ENCODE data around the gene MTHFD1L.
"Not testable (repeated sequence)": the region's sequence is repeated elsewhere in the genome, so short reads cannot be mapped to it uniquely, and the experiment has no call there.

The MTHFD1L gene

GRCh38 chr6:151042911-151043330 lies 177.4 kb downstream of the MTHFD1L start:
- DNase-seq (ENCODE audit: low spot score) = not testable (repeated sequence)

- DNase-seq (ENCODE audit: low spot score) = no peak
Observed at GRCh38 chr6:151043944-151044343, 178.4 kb downstream of the MTHFD1L start.

- no peak for DNase-seq (ENCODE audit: low spot score)
Observed at GRCh38 chr6:151044465-151045441, 179.3 kb downstream of the MTHFD1L start.

GRCh38 chr6:151045511-151046222 lies 180.2 kb downstream of the MTHFD1L start:
- DNase-seq (ENCODE audit: low spot score) = not testable (repeated sequence)

- peak; percentile 12 for DNase-seq (ENCODE audit: low spot score)
Observed at GRCh38 chr6:151051164-151051563, 185.7 kb downstream of the MTHFD1L start.

GRCh38 chr6:151052021-151052646 lies 186.6 kb downstream of the MTHFD1L start:
- no peak for DNase-seq (ENCODE audit: low spot score)

- peak; percentile 40 for DNase-seq (ENCODE audit: low spot score)
Observed at GRCh38 chr6:151054306-151054705, 188.8 kb downstream of the MTHFD1L start.

GRCh38 chr6:151056230-151056907 lies 190.9 kb downstream of the MTHFD1L start:
- peak; percentile 38 for DNase-seq (ENCODE audit: low spot score)

GRCh38 chr6:151057061-151057460 lies 191.6 kb downstream of the MTHFD1L start:
- no peak for DNase-seq (ENCODE audit: low spot score)

- DNase-seq (ENCODE audit: low spot score) = peak; percentile 39
Observed at GRCh38 chr6:151058021-151058733, 192.7 kb downstream of the MTHFD1L start.

- peak; percentile 24 for DNase-seq (ENCODE audit: low spot score)
Observed at GRCh38 chr6:151059612-151060095, 194.2 kb downstream of the MTHFD1L start.

- DNase-seq (ENCODE audit: low spot score) = peak; percentile 15
Observed at GRCh38 chr6:151060096-151060765, 194.7 kb downstream of the MTHFD1L start.

GRCh38 chr6:151060766-151061531 lies 195.4 kb downstream of the MTHFD1L start:
- peak; percentile 7 for DNase-seq (ENCODE audit: low spot score)

GRCh38 chr6:151063352-151063751 lies 197.8 kb downstream of the MTHFD1L start:
- no peak for DNase-seq (ENCODE audit: low spot score)

- DNase-seq (ENCODE audit: low spot score) = peak; percentile 14
Observed at GRCh38 chr6:151063842-151064647, 198.5 kb downstream of the MTHFD1L start.

GRCh38 chr6:151065027-151065815 lies 199.7 kb downstream of the MTHFD1L start:
- DNase-seq (ENCODE audit: low spot score) = peak; percentile 33

GRCh38 chr6:151067684-151068596 lies 202.4 kb downstream of the MTHFD1L start:
- DNase-seq (ENCODE audit: low spot score) = peak; percentile 14

Measured in ecto neural progenitor cell (in vitro differentiated cells).